ENCODE results near the gene PRSS50.

Gene PRSS50

DNA sequence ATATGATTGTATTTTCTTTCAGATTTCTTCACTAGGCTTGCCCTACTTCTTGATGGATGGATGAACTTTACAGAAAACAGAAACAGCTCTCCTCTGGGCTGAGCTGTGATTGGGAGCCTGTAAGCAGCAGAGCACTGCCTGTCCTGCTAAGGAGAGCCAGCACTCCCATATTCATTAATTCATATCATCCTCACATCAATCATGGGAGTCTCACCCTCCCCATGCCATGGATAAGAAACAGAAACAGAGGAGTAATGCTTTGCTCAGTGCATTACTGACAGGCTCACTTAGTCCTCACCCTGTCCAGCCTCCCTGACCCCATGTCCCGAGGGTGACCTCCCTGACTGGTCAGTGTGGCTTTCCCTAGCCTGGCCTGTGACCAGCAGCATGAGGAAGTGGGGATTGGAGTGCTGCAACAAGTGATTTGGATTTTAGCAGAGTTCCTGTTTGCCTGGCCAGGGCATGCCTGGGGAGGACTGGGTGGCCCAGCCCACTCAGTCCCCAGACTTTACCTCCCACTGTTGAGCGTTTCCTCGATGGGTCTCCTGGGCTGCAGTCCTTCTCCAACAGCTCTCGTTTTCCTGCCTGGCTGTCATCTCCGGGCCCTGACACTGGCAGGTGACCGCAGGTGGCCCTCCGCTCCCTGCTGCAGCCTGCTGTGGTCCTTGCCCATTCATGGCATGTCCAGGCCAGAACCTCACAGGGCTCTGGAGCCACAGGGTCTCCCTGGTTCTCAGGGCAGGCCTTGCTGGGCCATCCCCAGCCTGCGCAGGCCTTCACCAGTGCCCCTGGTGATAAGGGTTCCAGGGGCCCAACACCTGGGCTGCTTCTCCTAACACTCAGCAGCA is 17.8 kb downstream of the PRSS50 start:
- Mint-ChIP-seq H3K27ac (peak overlapping the region; percentile 20), H3K36me3 (ENCODE audit: low read depth) (no peaks in the 10 kb centered on the region), H3K27me3 (peaks cover 64% of the 10 kb centered on the region), H3K9me3 (no peaks in the 10 kb centered on the region), H3K4me3 (no peak overlapping the region), H3K4me1 (ENCODE audit: low read depth) (peaks cover 53% of the 10 kb centered on the region)
- intact Hi-C loops (cut with micrococcal nuclease) = loop anchor here (10.0 kb wide), 1 partner anchor 295 kb away; no protein-coding TSS in a partner anchor

DNA sequence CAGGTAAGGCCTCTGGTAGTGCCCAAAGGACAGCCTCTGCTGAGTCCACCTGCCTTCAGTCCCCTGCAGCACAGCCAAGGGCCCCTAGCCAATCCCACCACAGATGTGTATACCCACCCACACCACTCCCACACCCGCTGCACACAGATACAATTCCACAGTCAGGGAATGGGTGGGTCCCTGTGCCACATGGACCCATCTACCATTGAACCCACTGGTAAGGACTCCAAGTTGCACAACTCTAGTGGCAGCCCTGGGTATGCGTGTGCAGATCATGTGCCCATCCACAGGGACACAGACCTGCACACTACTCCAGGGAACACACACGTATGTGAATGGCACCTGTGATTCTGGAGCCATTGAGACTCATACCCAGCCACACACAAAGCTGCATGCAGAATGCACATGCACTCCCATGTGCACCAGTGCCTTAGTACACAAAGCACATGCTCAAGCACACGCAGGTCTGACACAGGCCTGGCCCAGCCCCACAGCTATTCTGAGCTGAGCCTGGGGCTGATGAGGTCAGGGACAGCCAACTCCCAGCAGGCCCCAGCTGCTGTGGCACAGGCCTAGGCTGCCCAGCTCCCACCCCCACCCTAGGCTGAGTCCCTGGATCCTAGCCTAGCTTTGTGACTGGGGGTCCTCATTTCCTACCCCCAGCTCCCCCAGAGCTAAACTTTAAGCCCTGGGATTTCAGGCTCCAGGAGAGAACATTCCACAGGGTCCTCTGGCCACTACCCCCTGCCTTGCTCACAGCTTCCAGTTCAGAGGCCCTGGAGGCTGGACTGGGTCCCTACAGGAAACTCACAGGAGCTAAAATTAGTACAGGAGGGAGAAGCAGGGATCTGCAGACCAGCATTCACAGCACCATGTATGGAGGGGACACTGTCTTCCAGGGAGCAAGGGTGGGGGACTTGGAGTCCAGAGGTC is 21.4 kb downstream of the PRSS50 start:
- Mint-ChIP-seq H3K27ac (no peak overlapping the region), H3K27me3 (peaks cover 66% of the 10 kb centered on the region), H3K4me1 (ENCODE audit: low read depth) (peaks cover 61% of the 10 kb centered on the region), H3K4me3 (no peak overlapping the region), H3K9me3 (no peaks in the 10 kb centered on the region), H3K36me3 (ENCODE audit: low read depth) (no peaks in the 10 kb centered on the region)
- intact Hi-C loops (cut with micrococcal nuclease) = no loop called here

DNA sequence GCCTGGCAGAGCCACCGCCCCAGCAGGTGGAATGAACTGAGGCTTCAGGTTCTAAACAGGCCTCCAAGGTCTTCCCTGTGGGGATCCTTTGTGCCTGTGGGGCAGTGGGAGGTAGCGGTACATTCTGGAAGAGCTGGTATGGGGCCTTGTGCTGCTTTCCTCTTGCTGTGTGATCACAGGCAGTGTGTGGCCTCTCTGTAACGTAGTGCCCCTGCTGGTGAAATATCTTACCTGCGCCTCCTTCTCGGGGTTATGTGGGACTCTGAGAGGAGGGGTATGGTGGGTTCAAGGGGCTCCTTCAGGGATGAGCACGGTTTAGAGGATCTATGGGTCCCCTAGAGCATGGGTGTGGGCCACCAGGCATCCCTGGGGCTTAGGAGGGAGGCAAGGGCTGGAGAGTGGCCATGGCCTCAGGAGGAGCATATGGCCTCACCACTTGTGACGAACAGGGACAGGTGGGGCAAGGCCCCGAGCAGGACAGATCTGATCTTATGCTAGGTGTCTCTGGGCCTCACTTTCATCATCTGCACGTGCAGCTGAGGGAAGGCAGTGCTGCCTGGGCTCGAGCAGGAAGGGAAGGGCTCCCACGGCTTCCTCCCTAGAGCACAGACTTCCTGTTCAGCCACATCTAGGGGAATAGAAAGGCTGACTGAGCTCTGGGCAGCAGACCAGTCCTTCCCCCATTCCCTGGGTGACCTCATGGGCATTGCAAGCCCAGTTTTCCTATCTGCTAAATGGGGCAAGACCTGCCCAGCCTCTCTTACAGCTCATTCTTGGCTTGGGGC is 22.3 kb downstream of the PRSS50 start:
- Mint-ChIP-seq H3K36me3 (ENCODE audit: low read depth) (no peaks in the 10 kb centered on the region), H3K9me3 (no peaks in the 10 kb centered on the region), H3K4me1 (ENCODE audit: low read depth) (peaks cover 63% of the 10 kb centered on the region), H3K4me3 (no peak overlapping the region), H3K27me3 (peaks cover 69% of the 10 kb centered on the region), H3K27ac (peak overlapping the region; percentile 58)
- intact Hi-C loops (cut with micrococcal nuclease) = no loop called here

DNA sequence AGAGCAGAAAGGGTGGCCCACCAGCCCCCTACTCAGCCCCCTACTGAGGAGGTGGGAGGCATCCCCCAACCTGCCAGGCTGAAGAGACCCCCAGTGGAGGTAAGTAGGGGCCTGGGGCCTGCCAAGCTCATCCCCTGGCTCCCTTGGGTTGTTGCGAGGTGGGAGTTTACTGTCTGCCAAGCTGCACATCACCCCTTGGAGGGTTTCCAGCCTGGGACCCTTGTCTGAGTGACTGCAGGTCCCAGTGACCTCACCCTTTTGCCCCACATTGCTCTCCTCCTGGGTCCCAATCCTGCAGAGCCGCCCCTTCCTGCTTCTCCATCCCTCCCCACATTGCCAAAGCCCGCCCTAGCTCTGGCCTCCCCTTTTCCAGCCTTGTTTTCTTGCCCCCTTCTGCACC is 23.1 kb downstream of the PRSS50 start:
- intact Hi-C loops (cut with micrococcal nuclease) = no loop called here
- Mint-ChIP-seq H3K27ac (peak overlapping the region; percentile 58), H3K9me3 (no peaks in the 10 kb centered on the region), H3K27me3 (peaks cover 69% of the 10 kb centered on the region), H3K36me3 (ENCODE audit: low read depth) (no peaks in the 10 kb centered on the region), H3K4me3 (no peak overlapping the region), H3K4me1 (ENCODE audit: low read depth) (peaks cover 54% of the 10 kb centered on the region)

GRCh38 chr3:46693892-46694226 is 23.8 kb downstream of the PRSS50 start:
- Mint-ChIP-seq H3K27ac (no peak overlapping the region), H3K27me3 (peaks cover 67% of the 10 kb centered on the region), H3K9me3 (no peaks in the 10 kb centered on the region), H3K36me3 (ENCODE audit: low read depth) (no peaks in the 10 kb centered on the region), H3K4me3 (peak overlapping the region; percentile 73), H3K4me1 (ENCODE audit: low read depth) (peaks cover 48% of the 10 kb centered on the region)
- intact Hi-C loops (cut with micrococcal nuclease) = no loop called here

- Mint-ChIP-seq H3K27me3 (peaks cover 68% of the 10 kb centered on the region), H3K4me1 (ENCODE audit: low read depth) (peaks cover 48% of the 10 kb centered on the region)
These were observed 24.4 kb downstream of the PRSS50 start, which contains the start of gene ALS2CL for GRCh38 chr3:46693038-46693891. Gene ALS2CL (minus strand): TSS chr3:46693679. CDS start chr3:46689440, 4,239 bp downstream.

DNA sequence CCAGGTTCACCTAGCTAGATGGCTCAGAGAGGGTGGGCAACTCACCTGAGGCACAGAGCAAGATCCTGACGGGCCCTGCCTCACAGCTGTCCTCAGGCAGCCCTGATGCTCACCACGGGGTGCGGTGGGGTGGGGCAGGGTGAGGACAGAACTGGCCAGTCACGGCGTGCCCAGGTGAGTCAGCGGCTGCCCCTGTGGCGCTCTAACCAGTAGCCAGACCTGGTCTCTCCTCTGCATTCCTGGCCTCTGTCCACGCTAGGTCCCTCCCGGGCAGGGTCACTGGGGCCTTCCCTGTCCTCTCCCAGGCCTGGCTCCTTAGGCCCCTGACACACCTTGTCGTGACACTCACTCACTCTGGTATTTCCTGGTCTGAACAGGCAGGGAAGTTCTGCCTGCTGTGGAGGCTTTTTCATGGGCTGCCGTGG is 25.1 kb downstream of the PRSS50 start:
- intact Hi-C loops (cut with micrococcal nuclease) = no loop called here
- H3K9me3 Mint-ChIP-seq = no peaks in the 10 kb centered on the region
- H3K4me1 Mint-ChIP-seq (ENCODE audit: low read depth) = peaks cover 48% of the 10 kb centered on the region
- peak overlapping the region; percentile 25 for H3K27ac Mint-ChIP-seq
- H3K27me3 Mint-ChIP-seq = peaks cover 64% of the 10 kb centered on the region
- peak overlapping the region; percentile 73 for H3K4me3 Mint-ChIP-seq
- H3K36me3 Mint-ChIP-seq (ENCODE audit: low read depth) = no peaks in the 10 kb centered on the region

More at GRCh38 chr3:46693038-46693891, 24.4 kb downstream of the PRSS50 start, which contains the start of gene ALS2CL:
- intact Hi-C loops (cut with micrococcal nuclease) = no loop called here
- H3K9me3 Mint-ChIP-seq = no peaks in the 10 kb centered on the region
- H3K36me3 Mint-ChIP-seq (ENCODE audit: low read depth) = no peaks in the 10 kb centered on the region
- H3K4me3 Mint-ChIP-seq = peak within 1 kb of the TSS; percentile 73
- peak within 1 kb of the TSS; percentile 58 for H3K27ac Mint-ChIP-seq

GRCh38 chr3:46690798-46691197 is 26.9 kb downstream of the PRSS50 start:
- intact Hi-C loops (cut with micrococcal nuclease) = no loop called here

DNA sequence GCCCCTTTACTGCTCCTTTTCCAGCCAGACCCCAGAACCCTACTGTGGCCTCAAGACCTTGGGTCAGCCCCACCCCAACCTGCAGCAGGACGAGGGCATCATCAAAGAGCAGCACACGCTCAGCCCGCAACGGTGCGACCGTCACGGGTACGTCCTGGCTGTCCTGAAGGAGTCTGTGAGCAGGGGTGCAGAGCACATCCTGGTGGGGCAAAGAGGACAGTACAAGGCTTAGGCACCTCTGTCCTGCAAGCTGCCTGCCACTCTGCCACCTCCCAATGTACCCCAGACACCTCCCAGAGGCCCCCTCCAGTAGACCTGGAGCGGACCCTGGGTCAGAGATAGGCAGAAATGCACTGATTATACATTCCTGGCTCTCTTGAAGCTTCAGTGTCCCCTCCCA is 32.2 kb downstream of the PRSS50 start:
- peaks cover 51% of the 10 kb centered on the region for H3K27me3 Mint-ChIP-seq
- no peaks in the 10 kb centered on the region for H3K9me3 Mint-ChIP-seq
- no peak overlapping the region for H3K27ac Mint-ChIP-seq
- H3K4me1 Mint-ChIP-seq (ENCODE audit: low read depth) = peaks cover 15% of the 10 kb centered on the region
- intact Hi-C loops (cut with micrococcal nuclease) = no loop called here
- no peaks in the 10 kb centered on the region for H3K36me3 Mint-ChIP-seq (ENCODE audit: low read depth)
- H3K4me3 Mint-ChIP-seq = no peak overlapping the region

More at GRCh38 chr3:46690798-46691197, 26.9 kb downstream of the PRSS50 start:
- H3K27ac Mint-ChIP-seq = no peak overlapping the region
- H3K4me3 Mint-ChIP-seq = no peak overlapping the region
- H3K4me1 Mint-ChIP-seq (ENCODE audit: low read depth) = peaks cover 37% of the 10 kb centered on the region
- H3K36me3 Mint-ChIP-seq (ENCODE audit: low read depth) = no peaks in the 10 kb centered on the region
- H3K27me3 Mint-ChIP-seq = peaks cover 64% of the 10 kb centered on the region
- H3K9me3 Mint-ChIP-seq = no peaks in the 10 kb centered on the region

DNA sequence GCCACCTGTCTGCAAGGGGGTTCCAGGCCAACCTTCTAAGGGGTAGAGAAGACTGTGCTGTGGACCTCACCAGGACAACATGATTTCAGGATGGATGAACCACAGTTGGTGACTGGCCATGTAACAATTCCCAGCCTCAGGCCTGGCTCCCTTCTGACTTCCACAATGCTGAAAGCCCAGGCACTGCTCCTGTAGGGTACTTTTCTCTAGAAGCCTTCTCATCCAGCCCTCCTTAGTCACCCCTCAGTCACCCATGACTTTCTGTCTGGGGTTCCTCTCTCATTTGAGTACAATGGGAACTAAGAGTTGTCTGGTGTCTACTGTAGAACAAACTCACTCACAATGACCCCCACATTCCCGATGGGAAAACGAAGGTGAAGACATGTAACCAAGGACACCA is 32.8 kb downstream of the PRSS50 start:
- Mint-ChIP-seq H3K27ac (no peak overlapping the region), H3K36me3 (ENCODE audit: low read depth) (no peaks in the 10 kb centered on the region), H3K9me3 (no peaks in the 10 kb centered on the region), H3K27me3 (peaks cover 51% of the 10 kb centered on the region), H3K4me3 (no peak overlapping the region), H3K4me1 (ENCODE audit: low read depth) (peaks cover 15% of the 10 kb centered on the region)
- intact Hi-C loops (cut with micrococcal nuclease) = no loop called here

- H3K27me3 Mint-ChIP-seq = peaks cover 47% of the 10 kb centered on the region
- H3K27ac Mint-ChIP-seq = no peak overlapping the region
- no peaks in the 10 kb centered on the region for H3K36me3 Mint-ChIP-seq (ENCODE audit: low read depth)
- peaks cover 15% of the 10 kb centered on the region for H3K4me1 Mint-ChIP-seq (ENCODE audit: low read depth)
- no peak overlapping the region for H3K4me3 Mint-ChIP-seq
- intact Hi-C loops (cut with micrococcal nuclease) = no loop called here
- no peaks in the 10 kb centered on the region for H3K9me3 Mint-ChIP-seq
These were observed 34.7 kb downstream of the PRSS50 start for GRCh38 chr3:46682974-46683373.

DNA sequence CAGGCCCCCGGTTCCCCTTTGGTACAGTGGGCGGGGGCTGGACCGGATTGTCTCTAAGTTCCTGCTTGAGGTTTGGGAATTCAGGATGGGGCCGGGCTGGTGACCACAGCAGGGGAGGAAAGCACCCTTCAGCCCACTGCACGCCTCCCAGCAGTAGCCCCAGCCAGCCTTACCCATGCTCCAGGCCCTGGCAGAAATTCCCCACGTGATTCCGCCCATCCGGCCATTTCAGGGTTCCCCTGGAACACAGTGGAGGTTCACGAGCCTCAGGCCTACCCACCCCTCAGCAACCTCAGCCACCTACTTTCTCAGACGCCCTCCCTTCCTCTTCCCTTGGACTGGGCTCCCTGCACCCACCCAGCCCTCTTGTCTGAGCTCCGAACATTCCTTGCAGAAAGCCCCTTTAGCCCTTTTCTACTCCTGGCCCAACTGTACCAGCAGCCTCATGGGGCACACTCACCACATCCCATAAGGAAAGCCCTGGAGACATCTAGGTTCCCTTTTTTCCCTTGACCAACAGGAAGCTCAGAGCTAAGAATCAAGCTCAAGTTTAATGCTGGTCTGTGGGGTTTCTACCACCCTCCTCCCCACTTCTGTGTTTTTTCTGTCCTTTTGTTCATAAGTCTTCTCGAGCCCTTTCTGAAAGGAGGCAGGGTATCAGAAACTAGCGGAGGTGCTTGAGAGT is 35.7 kb downstream of the PRSS50 start:
- Mint-ChIP-seq H3K4me1 (ENCODE audit: low read depth) (peaks cover 21% of the 10 kb centered on the region), H3K36me3 (ENCODE audit: low read depth) (no peaks in the 10 kb centered on the region), H3K27me3 (peaks cover 45% of the 10 kb centered on the region), H3K9me3 (no peaks in the 10 kb centered on the region), H3K4me3 (no peak overlapping the region), H3K27ac (peak overlapping the region; percentile 60)
- intact Hi-C loops (cut with micrococcal nuclease) = no loop called here

Measured in dendritic cell treated with granulocyte-macrophage colony-stimulating factor and Interleukin-4, amounts not matched to agents 40 ng/mL and 50 ng/mL, for 4 days (primary cell).